ENCODE results near the gene NUDT4. TPM values are rescaled to one million over a fixed set of nuclear protein-coding genes. Genes with fewer than 3 reads are reported as not detected.

Gene NUDT4
- total RNA-seq, 1 experiment from 2014 or later, result 38.3 TPM

Other genes with a start within 250 kb of the NUDT4 start
- gene UBE2N, start 64.0 kb downstream of the NUDT4 start, total RNA-seq (2014; rRNA removed), result 65.1 and 74.4 TPM in 2 replicates
- gene MRPL42, start 89.6 kb downstream of the NUDT4 start, total RNA-seq (2014; rRNA removed), result 89.0 and 107 TPM in 2 replicates
- gene SOCS2, start 194.8 kb downstream of the NUDT4 start, total RNA-seq (2014; rRNA removed), result 3.9 and 4.5 TPM in 2 replicates

All from LHCN-M2 (cell line).